CD4-positive, alpha-beta memory T cell (primary cell): Measurements from ENCODE around the gene P2RY14. TPM values are rescaled to one million over a fixed set of nuclear protein-coding genes. Genes with fewer than 3 reads are reported as not detected.
A peak's percentile ranks its signal among the peaks of the same experiment; 100 is the strongest.

ENCODE experiments used
- CTCF ChIA-PET: fragments of 350-600 bp; sonication (Branson Sonifier 250); formaldehyde crosslinking; loops from one replicate; lab custom pipeline; 2021; ENCODE audit warnings: inconsistent platforms; ENCODE audit not compliant: partially characterized antibody; lab: Charles Lee
- POLR2A ChIA-PET: fragments of 350-600 bp; sonication (Branson Sonifier 250); formaldehyde crosslinking; loops from one replicate; lab custom pipeline; 2021; ENCODE audit not compliant: partially characterized antibody; lab: Charles Lee
- DNase-seq, 5 donors: peaks; one replicate each; pipeline versions ENCODE4 v3.0.0 to v3.0.0-alpha.2; 2020 to 2022; ENCODE audit warnings: mixed read lengths in 1 of 5
- H3K27ac ChIP-seq: one replicate; pipeline ENCODE4 v1.7.0; 2013; ENCODE audit warnings: low read depth, low read length
- H3K27me3 ChIP-seq: 2 replicates; pipeline ENCODE4 v1.7.0; 2013; ENCODE audit warnings: mild to moderate bottlenecking, low read length, moderate library complexity; ENCODE audit not compliant: insufficient read depth
- H3K36me3 ChIP-seq: 2 replicates; pipeline ENCODE4 v1.7.0; 2013; ENCODE audit warnings: mild to moderate bottlenecking, low read length, moderate library complexity; ENCODE audit not compliant: insufficient read depth
- H3K4me1 ChIP-seq: 2 replicates; pipeline ENCODE4 v1.7.0; 2013; ENCODE audit warnings: mild to moderate bottlenecking, low read length, moderate library complexity; ENCODE audit not compliant: insufficient read depth
- H3K4me3 ChIP-seq, 2 donors: one replicate each; pipeline ENCODE4 v1.7.0; 2013; ENCODE audit warnings: low read length in 2 of 2, mild to moderate bottlenecking in 1 of 2
- H3K9me3 ChIP-seq, 2 donors: one replicate each; pipeline ENCODE4 v1.7.0; 2013; ENCODE audit warnings: low read length in 2 of 2, control low read depth in 1 of 2; ENCODE audit not compliant: control insufficient read depth in 1 of 2
- H3K27ac Mint-ChIP-seq, 7 donors: one replicate each; pipeline ENCODE4 v1.8.0; 2020 to 2021; ENCODE audit warnings: mixed read lengths in 7 of 7, mild to moderate bottlenecking in 6 of 7, inconsistent platforms in 3 of 7, moderate library complexity in 3 of 7
- H3K27me3 Mint-ChIP-seq, 2 donors: one replicate each; pipeline ENCODE4 v1.8.0; 2020 to 2021; ENCODE audit warnings: mixed read lengths in 2 of 2
- H3K36me3 Mint-ChIP-seq, 2 donors: one replicate each; pipeline ENCODE4 v1.8.0; 2020 to 2021; ENCODE audit warnings: mixed read lengths in 2 of 2, inconsistent platforms in 1 of 2, mild to moderate bottlenecking in 1 of 2
- H3K4me1 Mint-ChIP-seq, 4 donors: one replicate each; pipeline ENCODE4 v1.8.0; 2020 to 2021; ENCODE audit warnings: mixed read lengths in 4 of 4, mild to moderate bottlenecking in 1 of 4
- H3K4me3 Mint-ChIP-seq, 8 donors: one replicate each; pipeline ENCODE4 v1.8.0; 2020 to 2021; ENCODE audit warnings: mixed read lengths in 8 of 8, mild to moderate bottlenecking in 7 of 8, moderate library complexity in 6 of 8, inconsistent platforms in 3 of 8
- H3K9me3 Mint-ChIP-seq, 8 donors: one replicate each; pipeline ENCODE4 v1.8.0; 2020 to 2021; ENCODE audit warnings: mixed read lengths in 8 of 8, mild to moderate bottlenecking in 5 of 8, inconsistent platforms in 3 of 8, moderate library complexity in 1 of 8
- intact Hi-C: fragments of 100-400 bp; cut with micrococcal nuclease; formaldehyde crosslinking; loops from one replicate; pipeline ENCODE4 v1.15.1; 2023
- polyA plus RNA-seq, 2 donors: library from polyadenylated mRNA; unstranded; fragments of 300-500 nt; fragmentation: Illumina TruSeq; gene quantifications; one replicate each; pipeline ENCODE4 v1.2.3, GENCODE V29; 2021
- total RNA-seq, 2 experiments: library from RNA; stranded (reverse); gene quantifications; one replicate each; pipeline ENCODE4 v1.2.3, GENCODE V29; 2021

The P2RY14 gene
- total and polyA plus RNA-seq, 4 experiments from 2014 or later: 0.36 to 1.3 (median 1.1) TPM

DNA sequence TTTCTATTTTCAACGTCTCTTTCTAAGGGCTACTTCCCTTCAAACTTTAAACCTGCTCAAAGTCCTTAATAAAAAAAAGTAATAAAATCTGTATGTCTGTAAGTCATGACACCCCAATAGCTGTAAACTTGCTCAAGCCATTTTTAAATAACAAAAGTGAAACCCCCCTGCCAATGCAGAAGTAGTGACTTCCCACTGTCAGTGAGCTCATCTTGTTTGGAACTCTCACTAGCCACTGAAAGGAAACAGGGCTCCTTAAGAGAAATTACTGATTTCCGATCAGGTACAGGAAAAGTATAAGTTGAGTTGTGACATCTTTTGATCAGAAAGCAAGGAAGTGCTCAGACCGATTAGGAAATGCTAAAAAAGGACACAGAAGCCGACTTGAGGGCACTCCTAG lies 47.7 kb downstream of the P2RY14 start:
- no peak overlapping the region for H3K4me3 ChIP-seq
- Mint-ChIP-seq H3K27ac (peak overlapping the region in 6 of 7 donors; percentile 9 to 67 (median 52)), H3K4me3 (peak overlapping the region in 5 of 8 donors; percentile 52 to 77 (median 75)), H3K36me3 (no peaks in the 10 kb centered on the region), H3K9me3 (peaks cover 0 to 6% (median 0%) of the 10 kb centered on the region in 8 donors), H3K4me1 (peaks cover 21 to 43% (median 30%) of the 10 kb centered on the region in 4 donors), H3K27me3 (no peaks in the 10 kb centered on the region)
- H3K27ac ChIP-seq: no peak overlapping the region
- no peaks in the 10 kb centered on the region for H3K27me3 ChIP-seq
- H3K36me3 ChIP-seq: no peaks in the 10 kb centered on the region
- no peak for DNase-seq
- H3K4me1 ChIP-seq: peaks cover 23% of the 10 kb centered on the region
- ChIA-PET CTCF (interaction anchor here (1.1 to 8.4 kb wide), 7 partner anchors 10 to 97 kb away, joined by 3 to 200 read pairs (median 5); partner anchors contain the start of gene P2RY14), POLR2A (interaction anchor here (0.5 to 1.0 kb wide), 2 partner anchors 30 to 468 kb away, joined by 3 read pairs; partner anchors contain the start of gene SIAH2)
- intact Hi-C loops: no loop called here
- no peaks in the 10 kb centered on the region for H3K9me3 ChIP-seq

- peaks cover 26 to 51% (median 35%) of the 10 kb centered on the region in 4 donors for H3K4me1 Mint-ChIP-seq
- H3K4me3 Mint-ChIP-seq: no peak overlapping the region
- H3K36me3 ChIP-seq: no peaks in the 10 kb centered on the region
- H3K4me3 ChIP-seq: no peak overlapping the region
- peaks cover 0 to 6% (median 0%) of the 10 kb centered on the region in 8 donors for H3K9me3 Mint-ChIP-seq
- peaks cover 23% of the 10 kb centered on the region for H3K4me1 ChIP-seq
- H3K27ac Mint-ChIP-seq: peak overlapping the region in 4 of 7 donors; percentile 14 to 70 (median 51)
- H3K27ac ChIP-seq: no peak overlapping the region
- no peaks in the 10 kb centered on the region for H3K27me3 ChIP-seq
- no peaks in the 10 kb centered on the region for H3K9me3 ChIP-seq
- CTCF ChIA-PET: interaction anchor here (0.7 to 8.4 kb wide), 33 partner anchors 7 to 690 kb away, joined by 3 to 200 read pairs (median 6); partner anchors contain the start of genes GPR171 and P2RY14
- POLR2A ChIA-PET: interaction anchor here (1.1 to 2.2 kb wide), 4 partner anchors 27 to 54 kb away, joined by 3 to 10 read pairs (median 6); partner anchors contain the start of gene P2RY14
- H3K36me3 Mint-ChIP-seq: no peaks in the 10 kb centered on the region
- intact Hi-C loops: no loop called here
- no peaks in the 10 kb centered on the region for H3K27me3 Mint-ChIP-seq
- no peak for DNase-seq
Observed at GRCh38 chr3:151228666-151229040, 49.7 kb downstream of the P2RY14 start.

DNA sequence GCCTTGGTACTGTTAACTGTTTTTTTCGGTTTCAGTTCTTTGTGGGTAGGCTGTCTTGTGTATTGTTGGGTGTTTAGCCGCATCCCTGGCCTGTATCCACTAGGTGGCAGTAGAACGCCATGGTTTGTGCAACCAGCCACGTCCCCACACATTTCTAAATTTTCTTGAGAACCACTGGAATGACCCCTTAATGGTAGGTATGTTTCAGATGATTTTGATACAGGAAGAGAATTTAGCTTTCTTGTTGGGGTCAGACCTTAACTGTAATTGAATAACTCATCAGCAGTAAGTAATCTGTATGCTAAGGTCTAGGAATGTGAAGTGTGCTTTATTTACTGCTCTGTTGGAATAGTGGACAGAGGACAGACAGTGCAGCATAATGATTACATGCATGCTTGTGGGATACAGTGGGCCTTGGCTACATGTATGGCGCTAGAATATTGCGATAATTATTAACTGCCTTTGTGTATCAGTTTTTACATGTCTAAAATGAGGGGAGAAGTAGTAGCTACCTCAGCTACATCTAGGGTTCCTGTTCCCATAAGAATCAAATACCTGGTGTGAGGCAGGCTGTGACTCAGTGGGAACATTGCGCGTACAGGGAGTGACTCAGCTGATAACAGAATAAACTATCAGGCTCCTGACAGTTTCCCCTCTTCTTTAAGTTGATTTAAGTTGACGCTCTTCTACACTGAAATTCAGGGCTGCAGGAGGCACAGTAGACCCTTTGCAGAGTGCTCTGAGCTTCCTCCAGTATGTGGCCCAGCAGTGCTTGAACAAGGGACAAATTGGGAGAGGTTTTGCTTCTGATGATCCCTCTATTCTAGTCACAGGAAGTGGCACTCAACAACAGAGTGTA lies 50.3 kb downstream of the P2RY14 start:
- peak; percentile 74 to 78 (median 76) for DNase-seq
- peaks cover 23% of the 10 kb centered on the region for H3K4me1 ChIP-seq
- Mint-ChIP-seq H3K4me1 (peaks cover 26 to 51% (median 35%) of the 10 kb centered on the region in 4 donors), H3K4me3 (peak overlapping the region in 3 of 8 donors; percentile 6 to 63 (median 41)), H3K36me3 (no peaks in the 10 kb centered on the region), H3K27ac (peak overlapping the region in 6 of 7 donors; percentile 2 to 70 (median 49)), H3K9me3 (peaks cover 0 to 6% (median 0%) of the 10 kb centered on the region in 8 donors), H3K27me3 (no peaks in the 10 kb centered on the region)
- no peaks in the 10 kb centered on the region for H3K9me3 ChIP-seq
- no peak overlapping the region for H3K4me3 ChIP-seq
- H3K36me3 ChIP-seq: no peaks in the 10 kb centered on the region
- ChIA-PET POLR2A (interaction anchor here (1.0 to 2.2 kb wide), 6 partner anchors 24 to 54 kb away, joined by 3 to 10 read pairs (median 4); partner anchors contain the start of gene P2RY14), CTCF (interaction anchor here (0.6 to 8.4 kb wide), 42 partner anchors 8 to 691 kb away, joined by 3 to 200 read pairs (median 4); partner anchors contain the start of genes GPR171 and P2RY14)
- H3K27me3 ChIP-seq: no peaks in the 10 kb centered on the region
- intact Hi-C loops: loop anchor here (1.0 kb wide), 7 partner anchors 25 to 690 kb away; partner anchors contain the start of genes GPR171 and P2RY14
- no peak overlapping the region for H3K27ac ChIP-seq

GRCh38 chr3:151227266-151227806 lies 51.0 kb downstream of the P2RY14 start:
- no peaks in the 10 kb centered on the region for H3K27me3 ChIP-seq
- no peaks in the 10 kb centered on the region for H3K27me3 Mint-ChIP-seq
- peaks cover 1 to 6% (median 3%) of the 10 kb centered on the region in 8 donors for H3K9me3 Mint-ChIP-seq
- peaks cover 23% of the 10 kb centered on the region for H3K4me1 ChIP-seq
- peak overlapping the region in 2 of 8 donors; percentile 6 to 41 for H3K4me3 Mint-ChIP-seq
- CTCF ChIA-PET: interaction anchor here (0.6 to 8.4 kb wide), 27 partner anchors 9 to 618 kb away, joined by 3 to 200 read pairs (median 6); partner anchors contain the start of genes GPR171 and P2RY14
- POLR2A ChIA-PET: interaction anchor here (1.0 to 2.2 kb wide), 4 partner anchors 23 to 55 kb away, joined by 3 to 10 read pairs (median 4); partner anchors contain the start of gene P2RY14
- H3K4me3 ChIP-seq: no peak overlapping the region
- H3K4me1 Mint-ChIP-seq: peaks cover 26 to 49% (median 35%) of the 10 kb centered on the region in 4 donors
- peak overlapping the region in 5 of 7 donors; percentile 2 to 55 (median 27) for H3K27ac Mint-ChIP-seq
- no peaks in the 10 kb centered on the region for H3K9me3 ChIP-seq
- no peak overlapping the region for H3K27ac ChIP-seq
- intact Hi-C loops: loop anchor here (1.0 kb wide), 7 partner anchors 24 to 691 kb away; partner anchors contain the start of genes GPR171 and P2RY14
- DNase-seq: no peak
- no peaks in the 10 kb centered on the region for H3K36me3 ChIP-seq
- H3K36me3 Mint-ChIP-seq: peaks cover 0 to 5% of the 10 kb centered on the region in 2 donors

GRCh38 chr3:151226825-151227224 lies 51.5 kb downstream of the P2RY14 start:
- peaks cover 26 to 44% (median 35%) of the 10 kb centered on the region in 4 donors for H3K4me1 Mint-ChIP-seq
- Histone ChIP-seq H3K36me3 (no peaks in the 10 kb centered on the region), H3K4me3 (no peak overlapping the region), H3K4me1 (peaks cover 23% of the 10 kb centered on the region), H3K27me3 (no peaks in the 10 kb centered on the region), H3K27ac (no peak overlapping the region), H3K9me3 (no peaks in the 10 kb centered on the region)
- peaks cover under 1 to 11% (median 5%) of the 10 kb centered on the region in 8 donors for H3K9me3 Mint-ChIP-seq
- H3K27me3 Mint-ChIP-seq: no peaks in the 10 kb centered on the region
- peaks cover 0 to 10% of the 10 kb centered on the region in 2 donors for H3K36me3 Mint-ChIP-seq
- POLR2A ChIA-PET: interaction anchor here (1.0 to 2.2 kb wide), 3 partner anchors 22 to 52 kb away, joined by 3 to 10 read pairs (median 3); partner anchors contain the start of gene P2RY14
- no peak overlapping the region for H3K4me3 Mint-ChIP-seq
- CTCF ChIA-PET: interaction anchor here (0.7 to 8.4 kb wide), 18 partner anchors 8 to 612 kb away, joined by 3 to 200 read pairs (median 12); partner anchors contain the start of genes GPR171 and P2RY14
- DNase-seq: no peak
- intact Hi-C loops: loop anchor here (1.0 kb wide), 7 partner anchors 24 to 691 kb away; partner anchors contain the start of genes GPR171 and P2RY14
- H3K27ac Mint-ChIP-seq: no peak overlapping the region

DNA sequence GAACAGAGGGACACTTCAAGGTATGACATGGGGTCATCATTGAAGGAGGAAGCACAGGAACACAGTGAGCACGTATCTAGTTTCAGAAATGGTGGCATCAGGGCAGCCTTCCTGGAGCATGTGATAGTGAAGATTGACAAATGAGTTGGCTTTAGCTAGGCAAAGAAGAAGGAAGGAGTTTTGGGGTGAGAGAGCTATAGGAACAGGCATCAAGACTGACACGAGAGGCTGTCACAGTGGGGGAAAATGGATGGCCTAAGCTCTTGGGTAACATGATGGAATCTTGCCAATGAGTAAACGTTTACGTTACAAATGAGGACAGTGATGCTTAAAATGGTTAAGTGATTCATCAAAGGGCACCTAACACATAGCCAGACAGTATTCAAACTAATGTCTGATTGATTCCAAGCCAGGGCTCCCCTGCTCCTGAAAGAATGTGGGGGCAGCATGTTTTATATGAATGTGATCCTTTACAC lies 52.2 kb downstream of the P2RY14 start:
- H3K27me3 Mint-ChIP-seq: no peaks in the 10 kb centered on the region
- H3K4me3 ChIP-seq: no peak overlapping the region
- H3K27ac Mint-ChIP-seq: peak overlapping the region; percentile 49 to 89 (median 67)
- no peaks in the 10 kb centered on the region for H3K9me3 ChIP-seq
- POLR2A ChIA-PET: no interaction called here
- CTCF ChIA-PET: interaction anchor here (0.9 to 8.4 kb wide), 11 partner anchors 8 to 613 kb away, joined by 3 to 200 read pairs (median 7); partner anchors contain the start of genes GPR171 and P2RY14
- H3K4me1 Mint-ChIP-seq: peaks cover 26 to 42% (median 34%) of the 10 kb centered on the region in 4 donors
- H3K4me1 ChIP-seq: peaks cover 23% of the 10 kb centered on the region
- H3K36me3 Mint-ChIP-seq: peaks cover 0 to 15% of the 10 kb centered on the region in 2 donors
- intact Hi-C loops: no loop called here
- peak overlapping the region; percentile 6 for H3K27ac ChIP-seq
- peaks cover 1 to 11% (median 6%) of the 10 kb centered on the region in 8 donors for H3K9me3 Mint-ChIP-seq
- H3K27me3 ChIP-seq: no peaks in the 10 kb centered on the region
- peak overlapping the region in 3 of 8 donors; percentile 10 to 20 (median 10) for H3K4me3 Mint-ChIP-seq
- DNase-seq: no peak
- H3K36me3 ChIP-seq: no peaks in the 10 kb centered on the region
